ENCODE measurements around the gene KRTAP10-3. TPM values are rescaled to one million over a fixed set of nuclear protein-coding genes. Genes with fewer than 3 reads are reported as not detected.

The KRTAP10-3 gene
- total and polyA plus RNA-seq, 2 donors (not counting 3 experiments of a cell fraction or from before 2014, with no cell fraction given), result not detected

DNA sequence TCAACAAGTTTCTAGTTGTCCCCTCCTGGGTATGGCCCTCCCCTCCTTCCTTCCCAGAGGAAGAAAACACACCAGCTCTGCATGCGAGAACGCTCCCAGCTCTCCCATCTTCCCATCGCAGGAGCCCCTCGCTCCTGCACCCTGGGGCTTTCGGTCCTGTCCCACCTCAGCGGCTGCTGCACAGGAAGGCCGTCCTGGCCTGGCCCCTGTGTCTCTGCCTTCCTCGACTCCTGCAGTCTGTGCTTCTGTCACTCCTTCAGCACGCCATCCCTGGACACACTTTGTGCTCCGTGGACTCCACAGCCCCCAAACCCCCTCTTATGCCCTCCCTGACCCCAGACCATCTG is 41.8 kb downstream of the KRTAP10-3 start:
- FAIRE-seq (no peak), DNase-seq (ENCODE audit: low read depth, low spot score) (no peak)
- Histone ChIP-seq H3K27me3 (ENCODE audit: control insufficient read depth in 2 of 2, insufficient read depth in 2 of 2, low read length in 2 of 2) (no peaks in the 10 kb centered on the region), H3K4me2 (ENCODE audit: insufficient read depth, low read length) (no peak overlapping the region), H2AFZ (ENCODE audit: low read depth, low read length) (no peak overlapping the region), H3K4me1 (ENCODE audit: control insufficient read depth, extremely low read depth, insufficient read depth, low read length) (no peaks in the 10 kb centered on the region), H3K9me3 (replicated peaks; ENCODE audit: control insufficient read depth, insufficient read depth, low read length) (no peaks in the 10 kb centered on the region), H3K79me2 (ENCODE audit: control insufficient read depth, insufficient read depth, low read length) (no peaks in the 10 kb centered on the region), H4K20me1 (replicated peaks; ENCODE audit: control insufficient read depth, extremely low read depth, insufficient read depth, low read length) (no peaks in the 10 kb centered on the region), H3K9me1 (replicated peaks; ENCODE audit: control insufficient read depth, extremely low read depth, insufficient read depth, low read length) (no peaks in the 10 kb centered on the region), H3K27ac (ENCODE audit: insufficient read depth, low read depth, low read length) (no peak overlapping the region), H3K36me3 (ENCODE audit: control insufficient read depth in 2 of 2, extremely low read depth in 1 of 2, insufficient read depth in 2 of 2, low read length in 2 of 2) (no peaks in the 10 kb centered on the region), H3K4me3 (replicated peaks in 1 of 3; ENCODE audit: insufficient read depth in 1 of 3, low read depth in 1 of 3, low read length in 3 of 3) (no peak overlapping the region), H3K9ac (replicated peaks; ENCODE audit: extremely low read depth, insufficient read depth, low read length) (no peak overlapping the region)
- intact Hi-C loops (cut with micrococcal nuclease), result loop anchor here (10.0 kb wide), 1 partner anchor 418 kb away; no protein-coding TSS in a partner anchor
- CTCF ChIA-PET, result interaction anchor here (1.7 kb wide), 1 partner anchor 277 kb away, joined by 9 read pairs; no protein-coding TSS in a partner anchor
- no peak for TF ChIP-seq FOS (IDR thresholded peaks at IDR 0.05; ENCODE audit: borderline replicate concordance, insufficient read depth, low read length)
- no peak for TF ChIP-seq POLR2AphosphoS5 (IDR thresholded peaks at IDR 0.05; ENCODE audit: insufficient read depth, low read depth, low read length)
- TF ChIP-seq, protein P1, sequence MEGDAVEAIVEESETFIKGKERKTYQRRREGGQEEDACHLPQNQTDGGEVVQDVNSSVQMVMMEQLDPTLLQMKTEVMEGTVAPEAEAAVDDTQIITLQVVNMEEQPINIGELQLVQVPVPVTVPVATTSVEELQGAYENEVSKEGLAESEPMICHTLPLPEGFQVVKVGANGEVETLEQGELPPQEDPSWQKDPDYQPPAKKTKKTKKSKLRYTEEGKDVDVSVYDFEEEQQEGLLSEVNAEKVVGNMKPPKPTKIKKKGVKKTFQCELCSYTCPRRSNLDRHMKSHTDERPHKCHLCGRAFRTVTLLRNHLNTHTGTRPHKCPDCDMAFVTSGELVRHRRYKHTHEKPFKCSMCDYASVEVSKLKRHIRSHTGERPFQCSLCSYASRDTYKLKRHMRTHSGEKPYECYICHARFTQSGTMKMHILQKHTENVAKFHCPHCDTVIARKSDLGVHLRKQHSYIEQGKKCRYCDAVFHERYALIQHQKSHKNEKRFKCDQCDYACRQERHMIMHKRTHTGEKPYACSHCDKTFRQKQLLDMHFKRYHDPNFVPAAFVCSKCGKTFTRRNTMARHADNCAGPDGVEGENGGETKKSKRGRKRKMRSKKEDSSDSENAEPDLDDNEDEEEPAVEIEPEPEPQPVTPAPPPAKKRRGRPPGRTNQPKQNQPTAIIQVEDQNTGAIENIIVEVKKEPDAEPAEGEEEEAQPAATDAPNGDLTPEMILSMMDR (IDR thresholded peaks at IDR 0.05; ENCODE audit: extremely low read depth in 1 of 2, insufficient read depth in 1 of 2, low read depth in 1 of 2, low read length in 2 of 2), result no peak
- TF ChIP-seq, protein P2, sequence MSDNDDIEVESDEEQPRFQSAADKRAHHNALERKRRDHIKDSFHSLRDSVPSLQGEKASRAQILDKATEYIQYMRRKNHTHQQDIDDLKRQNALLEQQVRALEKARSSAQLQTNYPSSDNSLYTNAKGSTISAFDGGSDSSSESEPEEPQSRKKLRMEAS (IDR thresholded peaks at IDR 0.05; ENCODE audit: insufficient read depth, insufficient read length), result no peak
- TF ChIP-seq POLR2A (IDR thresholded peaks at IDR 0.05; ENCODE audit: low read depth, low read length), result no peak
- dilution Hi-C loops (cut with MboI; ENCODE audit: extremely low pct_ligation_motif_present, low sequenced_read_pairs), result no loop called here
- BruUV-seq (replicated peaks), result no TSS peak
- POLR2A ChIA-PET, result no interaction called here

DNA sequence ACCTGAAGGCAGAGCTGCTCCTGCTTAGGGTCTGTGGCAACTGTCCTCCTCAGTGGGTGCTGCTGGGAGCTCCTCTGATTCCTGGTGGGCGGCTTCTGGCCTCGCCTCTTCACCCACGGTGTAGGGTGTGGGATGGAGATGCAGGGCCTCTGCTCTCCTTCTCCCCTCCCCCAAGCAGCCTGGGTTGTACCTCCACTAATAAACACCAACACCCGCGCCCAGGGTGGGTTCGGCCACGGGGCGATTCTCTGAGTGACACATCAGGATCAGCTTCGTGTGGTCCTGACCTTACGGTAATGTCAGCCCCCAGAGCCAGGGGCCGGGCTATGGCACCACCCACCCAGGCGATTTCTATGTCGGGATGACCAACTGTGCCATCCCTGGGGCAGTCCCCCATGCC is 42.3 kb downstream of the KRTAP10-3 start:
- no peak for FAIRE-seq

More for the DNA sequence above, 42.3 kb downstream of the KRTAP10-3 start:
- DNase-seq (ENCODE audit: low read depth, low spot score), result no peak
- Histone ChIP-seq H3K27ac (ENCODE audit: insufficient read depth, low read depth, low read length) (no peak overlapping the region), H4K20me1 (replicated peaks; ENCODE audit: control insufficient read depth, extremely low read depth, insufficient read depth, low read length) (no peaks in the 10 kb centered on the region), H3K4me2 (ENCODE audit: insufficient read depth, low read length) (no peak overlapping the region), H3K9me1 (replicated peaks; ENCODE audit: control insufficient read depth, extremely low read depth, insufficient read depth, low read length) (no peaks in the 10 kb centered on the region), H3K4me3 (replicated peaks in 1 of 3; ENCODE audit: insufficient read depth in 1 of 3, low read depth in 1 of 3, low read length in 3 of 3) (no peak overlapping the region), H3K9me3 (replicated peaks; ENCODE audit: control insufficient read depth, insufficient read depth, low read length) (no peaks in the 10 kb centered on the region), H3K79me2 (ENCODE audit: control insufficient read depth, insufficient read depth, low read length) (no peaks in the 10 kb centered on the region), H2AFZ (ENCODE audit: low read depth, low read length) (no peak overlapping the region), H3K36me3 (ENCODE audit: control insufficient read depth in 2 of 2, extremely low read depth in 1 of 2, insufficient read depth in 2 of 2, low read length in 2 of 2) (no peaks in the 10 kb centered on the region), H3K4me1 (ENCODE audit: control insufficient read depth, extremely low read depth, insufficient read depth, low read length) (no peaks in the 10 kb centered on the region), H3K27me3 (ENCODE audit: control insufficient read depth in 2 of 2, insufficient read depth in 2 of 2, low read length in 2 of 2) (no peaks in the 10 kb centered on the region), H3K9ac (replicated peaks; ENCODE audit: extremely low read depth, insufficient read depth, low read length) (no peak overlapping the region)
- dilution Hi-C loops (cut with MboI; ENCODE audit: extremely low pct_ligation_motif_present, low sequenced_read_pairs), result no loop called here
- POLR2A ChIA-PET, result no interaction called here
- no TSS peak for BruUV-seq (replicated peaks)
- no peak for TF ChIP-seq GATA2 (IDR thresholded peaks at IDR 0.05; ENCODE audit: insufficient read depth, insufficient read length, low read depth, low read length)
- no peak for TF ChIP-seq MYC (IDR thresholded peaks at IDR 0.05; ENCODE audit: low read depth, low read length)
- no peak for TF ChIP-seq EZH2 (IDR thresholded peaks at IDR 0.05; ENCODE audit: borderline replicate concordance, low read depth, low read length, severe bottlenecking)
- no peak for TF ChIP-seq JUN (IDR thresholded peaks at IDR 0.05; ENCODE audit: borderline replicate concordance, insufficient read depth, insufficient read length, low read depth)
- TF ChIP-seq POLR2A (IDR thresholded peaks at IDR 0.05; ENCODE audit: low read depth, low read length), result no peak
- no peak for TF ChIP-seq FOS (IDR thresholded peaks at IDR 0.05; ENCODE audit: borderline replicate concordance, insufficient read depth, low read length)
- TF ChIP-seq, protein P1 (IDR thresholded peaks at IDR 0.05; ENCODE audit: extremely low read depth in 1 of 2, insufficient read depth in 1 of 2, low read depth in 1 of 2, low read length in 2 of 2), result no peak
- no peak for TF ChIP-seq POLR2AphosphoS5 (IDR thresholded peaks at IDR 0.05; ENCODE audit: insufficient read depth, low read depth, low read length)
- TF ChIP-seq, protein P2 (IDR thresholded peaks at IDR 0.05; ENCODE audit: insufficient read depth, insufficient read length), result no peak
- intact Hi-C loops (cut with micrococcal nuclease), result loop anchor here (10.0 kb wide), 1 partner anchor 418 kb away; no protein-coding TSS in a partner anchor
- CTCF ChIA-PET, result interaction anchor here (1.7 kb wide), 1 partner anchor 277 kb away, joined by 9 read pairs; no protein-coding TSS in a partner anchor
